OCI-LY3 (cell line): ENCODE results near the gene PDXP.

Experiments used
- H2AFZ ChIP-seq: fragments of 200-600, 300-600 bp; shearing (Covaris generic); 2 replicates; pipeline ENCODE4 v1.6.0; 2014; ENCODE audit warnings: antibody characterized with exemption, low read depth, low read length
- H3K27ac ChIP-seq: fragments of 200-600, 300-600 bp; sonication (generic); 2 replicates; pipeline ENCODE4 v1.5.1; 2014; ENCODE audit warnings: mild to moderate bottlenecking, low read length, moderate library complexity, mixed read lengths
- H3K27me3 ChIP-seq: fragments of 200-600, 300-600 bp; sonication (generic); 2 replicates; pipeline ENCODE4 v1.6.1; 2014; ENCODE audit warnings: low read depth, low read length, mixed read lengths
- H3K36me3 ChIP-seq: fragments of 200-600, 300-600 bp; sonication (generic); replicated peaks from 2 replicates; pipeline ENCODE3; 2014; ENCODE audit warnings: low read depth, low read length, mixed read lengths
- H3K4me1 ChIP-seq: fragments of 300-600, 200-600 bp; sonication (generic); 2 replicates; pipeline ENCODE4 v1.6.1; 2014; ENCODE audit warnings: low read length, mixed read lengths
- H3K4me2 ChIP-seq: fragments of 200-600, 300-600 bp; sonication (generic); 2 replicates; pipeline ENCODE4 v1.6.1; 2014; ENCODE audit warnings: low read length, mixed read lengths
- H3K4me3 ChIP-seq: fragments of 300-600, 200-600 bp; sonication (generic); 2 replicates; pipeline ENCODE4 v1.5.1; 2014; ENCODE audit warnings: antibody characterized with exemption, mild to moderate bottlenecking, low read length, moderate library complexity
- H3K79me2 ChIP-seq: fragments of 300-600, 200-600 bp; shearing (Covaris generic); 2 replicates; pipeline ENCODE4 v1.6.1; 2014; ENCODE audit warnings: mild to moderate bottlenecking, low read length, mixed read lengths
- H3K9ac ChIP-seq: fragments of 300-600, 200-600 bp; shearing (Covaris generic); 2 replicates; pipeline ENCODE4 v1.6.0; 2014; ENCODE audit warnings: mild to moderate bottlenecking, low read length, moderate library complexity
- H3K9me3 ChIP-seq: fragments of 200-600, 300-600 bp; shearing (Covaris generic); 2 replicates; pipeline ENCODE4 v1.6.1; 2014; ENCODE audit warnings: low read length, mixed read lengths; ENCODE audit not compliant: insufficient read depth
- H4K20me1 ChIP-seq: fragments of 200-600, 300-600 bp; sonication (generic); 2 replicates; pipeline ENCODE4 v1.6.1; 2016; ENCODE audit warnings: low read length, mixed read lengths; ENCODE audit not compliant: insufficient read depth
- CTCF ChIP-seq: fragments of 200-600, 300-600 bp; sonication (generic); IDR thresholded peaks from 2 replicates; pipeline ENCODE4 v1.5.1; 2014; ENCODE audit warnings: antibody characterized with exemption, low read length, low read depth
- EZH2phosphoT487 ChIP-seq: fragments of 200-600 bp; shearing (Covaris generic); IDR thresholded peaks from 2 replicates; pipeline ENCODE4 v1.6.1; 2018; ENCODE audit warnings: antibody characterized with exemption, mixed run types, low read depth

Gene PDXP

GRCh38 chr22:37632174-37633088 is 26.1 kb upstream of the PDXP start:
- H3K27me3 ChIP-seq = no peaks in the 10 kb centered on the region
- H3K4me3 ChIP-seq = peak overlapping the region; percentile 68
- H4K20me1 ChIP-seq = no peaks in the 10 kb centered on the region
- peak overlapping the region; percentile 93 for H3K4me2 ChIP-seq
- no peaks in the 10 kb centered on the region for H3K79me2 ChIP-seq
- H3K27ac ChIP-seq = peak overlapping the region; percentile 97
- H2AFZ ChIP-seq = no peak overlapping the region
- H3K36me3 ChIP-seq = peaks cover 14% of the 10 kb centered on the region
- peak overlapping the region; percentile 88 for H3K9ac ChIP-seq
- peaks cover 74% of the 10 kb centered on the region for H3K4me1 ChIP-seq
- H3K9me3 ChIP-seq = no peaks in the 10 kb centered on the region
- TF ChIP-seq EZH2phosphoT487 (no peak), CTCF (no peak)

- Histone ChIP-seq H3K4me2 (peak overlapping the region; percentile 93), H3K9ac (peak overlapping the region; percentile 88), H2AFZ (no peak overlapping the region), H3K27ac (peak overlapping the region; percentile 97), H4K20me1 (no peaks in the 10 kb centered on the region), H3K36me3 (peaks cover 12% of the 10 kb centered on the region), H3K27me3 (no peaks in the 10 kb centered on the region), H3K4me1 (peaks cover 71% of the 10 kb centered on the region), H3K79me2 (no peaks in the 10 kb centered on the region), H3K9me3 (no peaks in the 10 kb centered on the region), H3K4me3 (peak overlapping the region; percentile 68)
- TF ChIP-seq EZH2phosphoT487 (no peak), CTCF (no peak)
These were observed 25.4 kb upstream of the PDXP start for GRCh38 chr22:37633089-37633624.

GRCh38 chr22:37633625-37634416 is 24.7 kb upstream of the PDXP start:
- H3K9ac ChIP-seq = peak overlapping the region; percentile 88
- H3K36me3 ChIP-seq = peaks cover 11% of the 10 kb centered on the region
- H3K4me3 ChIP-seq = peak overlapping the region; percentile 68
- H3K4me1 ChIP-seq = peaks cover 73% of the 10 kb centered on the region
- peak overlapping the region; percentile 93 for H3K4me2 ChIP-seq
- H3K27me3 ChIP-seq = no peaks in the 10 kb centered on the region
- H3K27ac ChIP-seq = peak overlapping the region; percentile 97
- no peak overlapping the region; the same call in 1 of the 2 replicates for H2AFZ ChIP-seq
- H3K79me2 ChIP-seq = no peaks in the 10 kb centered on the region
- H3K9me3 ChIP-seq = no peaks in the 10 kb centered on the region
- TF ChIP-seq EZH2phosphoT487 = no peak
- peak; percentile 22; the same call in 1 of the 2 replicates for TF ChIP-seq CTCF
- no peaks in the 10 kb centered on the region for H4K20me1 ChIP-seq
